NT2/D1 (cell line): Measurements from ENCODE around the gene ZBTB44.

ENCODE experiments used
- DNase-seq: peaks from one replicate; pipeline ENCODE4 v3.0.0-alpha.2; 2011; ENCODE audit warnings: low read depth, low spot score
- H3K27me3 ChIP-seq: 2 replicates; pipeline ENCODE4 v1.6.0; 2011; ENCODE audit warnings: mild to moderate bottlenecking; ENCODE audit not compliant: insufficient read length, insufficient read depth
- H3K36me3 ChIP-seq: 2 replicates; pipeline ENCODE4 v1.6.1; 2011; ENCODE audit warnings: mild to moderate bottlenecking, low read length, mixed read lengths; ENCODE audit not compliant: insufficient read depth, insufficient read length
- H3K4me1 ChIP-seq: 2 replicates; pipeline ENCODE4 v1.5.1; 2011; ENCODE audit not compliant: insufficient read depth, insufficient read length
- H3K4me3 ChIP-seq: 2 replicates; pipeline ENCODE4 v1.5.1; 2011; ENCODE audit warnings: low read depth; ENCODE audit not compliant: insufficient read length
- H3K9ac ChIP-seq: 2 replicates; pipeline ENCODE4 v1.6.0; 2011; ENCODE audit warnings: low read depth; ENCODE audit not compliant: insufficient read length
- H3K9me3 ChIP-seq: 2 replicates; pipeline ENCODE4 v1.5.1; 2011; ENCODE audit warnings: mild to moderate bottlenecking, low read length; ENCODE audit not compliant: insufficient read depth
- SUZ12 ChIP-seq: IDR thresholded peaks from 2 replicates; pipeline ENCODE4 v1.6.1; 2011; ENCODE audit not compliant: insufficient read length, insufficient read depth; ENCODE audit errors: extremely low read depth
- YY1 ChIP-seq: IDR thresholded peaks from 2 replicates; pipeline ENCODE4 v1.6.1; 2011; ENCODE audit not compliant: insufficient read length, insufficient read depth
- ZNF274 ChIP-seq: IDR thresholded peaks from 2 replicates; pipeline ENCODE4 v1.6.1; 2011; ENCODE audit warnings: mild to moderate bottlenecking, low read depth, low read length

The ZBTB44 gene

DNA sequence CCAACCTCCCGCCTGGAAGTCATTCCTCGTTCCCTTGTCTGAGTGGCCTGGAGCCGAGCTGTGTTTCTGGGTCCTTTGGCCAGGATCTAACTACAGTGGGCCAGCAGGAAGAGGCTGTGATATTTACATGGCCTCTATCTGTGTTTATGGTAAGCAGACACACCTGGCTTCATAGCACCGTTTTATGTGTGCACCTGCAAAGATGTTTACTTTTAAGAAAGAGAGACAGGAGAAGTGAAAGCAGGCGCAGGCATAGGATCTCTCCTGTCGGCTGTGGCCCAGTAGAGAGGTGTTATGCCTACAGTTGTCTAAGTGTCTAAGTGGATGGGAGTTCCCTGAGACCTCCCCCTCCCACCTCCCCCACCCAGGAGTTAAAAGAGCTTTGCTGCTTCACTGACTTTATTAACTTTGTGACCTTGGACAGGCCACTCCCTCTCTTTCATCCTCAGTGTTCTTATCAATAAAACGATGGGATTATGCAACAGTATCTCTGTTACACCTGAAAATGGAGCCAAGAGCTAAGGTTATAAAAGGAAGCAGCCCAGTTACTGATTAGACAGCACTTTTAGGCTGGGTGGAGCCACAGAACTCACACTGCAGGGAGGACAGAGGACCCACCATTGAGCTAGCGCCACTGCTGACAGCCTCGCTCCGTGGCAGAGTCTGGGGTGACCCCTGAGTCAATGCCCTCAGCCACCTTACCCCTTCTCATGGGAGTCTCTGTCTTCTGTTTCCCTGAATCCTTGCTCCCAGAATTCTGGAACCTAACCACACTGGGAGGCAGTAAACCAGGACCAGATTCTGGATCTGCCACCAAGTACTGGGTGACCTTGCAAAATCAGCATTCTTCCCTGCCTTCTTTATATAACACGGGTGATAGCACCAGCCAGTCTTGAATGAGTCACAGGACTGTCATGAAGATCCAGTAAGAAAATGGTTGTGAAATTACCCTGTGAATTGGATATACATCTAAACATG, 133.1 kb downstream of the ZBTB44 start:
- Histone ChIP-seq H3K27me3 (no peaks in the 10 kb centered on the region), H3K9me3 (no peaks in the 10 kb centered on the region), H3K4me3 (no peak overlapping the region), H3K36me3 (no peaks in the 10 kb centered on the region), H3K9ac (no peak overlapping the region), H3K4me1 (no peaks in the 10 kb centered on the region)
- TF ChIP-seq SUZ12 (no peak), ZNF274 (no peak), YY1 (no peak)
- DNase-seq: no peak

DNA sequence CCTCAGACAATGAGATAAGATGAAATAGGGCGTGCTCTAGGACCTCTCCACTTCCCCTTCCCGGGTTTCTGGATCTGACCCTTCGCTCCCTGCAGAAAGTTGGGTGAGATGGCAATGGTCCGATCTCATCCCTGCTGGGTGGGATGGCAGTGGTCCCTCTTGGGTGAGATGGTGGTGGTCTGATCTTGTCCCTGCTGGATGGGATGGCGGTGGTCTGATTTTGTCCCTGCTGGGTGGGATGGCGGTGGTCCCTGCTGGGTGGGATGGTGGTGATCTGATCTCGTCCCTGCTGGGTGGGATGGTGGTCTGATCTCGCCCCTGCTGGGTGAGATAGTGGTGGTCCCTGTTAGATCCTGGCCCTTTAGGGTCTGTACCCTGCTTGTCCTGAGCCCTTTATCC, 133.8 kb downstream of the ZBTB44 start:
- no peak overlapping the region for H3K4me3 ChIP-seq
- no peaks in the 10 kb centered on the region for H3K36me3 ChIP-seq
- H3K4me1 ChIP-seq: no peaks in the 10 kb centered on the region
- TF ChIP-seq SUZ12 (no peak), ZNF274 (no peak), YY1 (no peak)
- H3K27me3 ChIP-seq: no peaks in the 10 kb centered on the region
- DNase-seq: no peak
- H3K9me3 ChIP-seq: no peaks in the 10 kb centered on the region
- no peak overlapping the region for H3K9ac ChIP-seq

DNA sequence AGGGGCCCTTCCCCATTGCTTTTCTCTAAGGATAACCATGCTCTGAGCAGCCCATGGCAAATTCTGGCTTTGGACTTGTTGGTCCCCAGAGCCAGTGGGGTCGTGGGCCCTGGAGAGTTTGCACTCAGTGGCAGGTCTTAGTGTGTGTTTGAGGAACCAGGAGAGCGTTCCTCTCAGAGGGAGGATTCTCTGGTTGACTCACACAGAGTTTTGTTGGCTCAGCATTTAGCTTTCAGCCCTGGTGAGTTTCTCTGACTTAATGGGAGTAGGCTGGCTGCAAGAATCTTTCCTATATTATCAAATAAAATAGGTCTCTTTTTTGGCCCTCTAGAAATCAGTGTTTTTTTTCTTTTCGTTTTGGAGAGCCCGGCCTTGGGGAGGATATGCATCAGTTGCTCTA, 134.2 kb downstream of the ZBTB44 start:
- TF ChIP-seq ZNF274: no peak
- TF ChIP-seq YY1: no peak
- TF ChIP-seq SUZ12: no peak
- Histone ChIP-seq H3K9ac (no peak overlapping the region), H3K4me1 (no peaks in the 10 kb centered on the region), H3K27me3 (no peaks in the 10 kb centered on the region), H3K4me3 (no peak overlapping the region), H3K36me3 (no peaks in the 10 kb centered on the region), H3K9me3 (no peaks in the 10 kb centered on the region)
- no peak for DNase-seq

DNA sequence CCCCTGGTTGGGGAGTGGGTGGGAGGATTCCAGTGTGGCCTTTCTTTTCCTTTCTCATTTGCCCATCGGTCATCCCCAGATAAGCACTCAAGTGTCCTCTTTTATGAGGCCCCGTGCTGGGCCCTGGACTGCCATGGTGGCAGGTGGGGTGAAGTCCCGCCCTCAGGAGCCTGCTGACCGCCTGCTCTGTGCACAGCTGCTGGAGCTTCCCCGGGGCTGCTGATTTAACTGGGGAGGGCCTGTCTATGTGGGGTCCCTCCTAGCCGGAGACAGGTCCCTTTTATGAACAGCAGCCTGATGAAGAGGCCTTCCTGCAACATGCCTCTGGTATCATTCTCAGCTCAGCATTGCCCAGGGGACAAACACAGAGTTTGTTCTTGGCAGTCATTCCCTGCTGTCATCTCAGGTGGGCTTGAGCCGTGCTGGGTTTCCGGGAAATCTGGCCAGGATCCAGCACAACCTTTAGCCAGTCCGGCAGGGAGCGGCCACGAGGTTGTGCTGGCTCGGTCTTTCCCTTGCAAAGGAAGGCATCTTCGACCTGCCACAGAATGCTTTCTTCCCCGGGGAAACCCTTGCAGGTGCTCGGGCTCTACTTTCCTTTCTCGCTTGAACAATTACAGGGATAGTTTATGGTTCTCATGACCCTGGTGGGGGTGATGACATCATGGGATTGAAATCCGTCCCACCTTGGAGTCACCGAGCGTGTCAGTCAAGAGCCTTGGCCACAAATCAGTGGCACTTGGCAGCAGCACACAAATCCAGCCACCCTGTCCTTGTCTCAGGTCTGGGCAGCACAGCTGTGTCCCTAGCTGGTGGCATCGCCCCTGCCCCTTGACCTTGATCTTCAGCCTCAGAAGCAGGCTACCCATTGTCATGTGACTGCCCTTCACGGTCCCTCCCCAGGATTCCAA, 135.1 kb downstream of the ZBTB44 start:
- DNase-seq: no peak
- no peak overlapping the region for H3K4me3 ChIP-seq
- no peaks in the 10 kb centered on the region for H3K36me3 ChIP-seq
- H3K9me3 ChIP-seq: no peaks in the 10 kb centered on the region
- TF ChIP-seq SUZ12 (no peak), YY1 (no peak), ZNF274 (no peak)
- H3K27me3 ChIP-seq: no peaks in the 10 kb centered on the region
- H3K4me1 ChIP-seq: no peaks in the 10 kb centered on the region
- no peak overlapping the region for H3K9ac ChIP-seq

DNA sequence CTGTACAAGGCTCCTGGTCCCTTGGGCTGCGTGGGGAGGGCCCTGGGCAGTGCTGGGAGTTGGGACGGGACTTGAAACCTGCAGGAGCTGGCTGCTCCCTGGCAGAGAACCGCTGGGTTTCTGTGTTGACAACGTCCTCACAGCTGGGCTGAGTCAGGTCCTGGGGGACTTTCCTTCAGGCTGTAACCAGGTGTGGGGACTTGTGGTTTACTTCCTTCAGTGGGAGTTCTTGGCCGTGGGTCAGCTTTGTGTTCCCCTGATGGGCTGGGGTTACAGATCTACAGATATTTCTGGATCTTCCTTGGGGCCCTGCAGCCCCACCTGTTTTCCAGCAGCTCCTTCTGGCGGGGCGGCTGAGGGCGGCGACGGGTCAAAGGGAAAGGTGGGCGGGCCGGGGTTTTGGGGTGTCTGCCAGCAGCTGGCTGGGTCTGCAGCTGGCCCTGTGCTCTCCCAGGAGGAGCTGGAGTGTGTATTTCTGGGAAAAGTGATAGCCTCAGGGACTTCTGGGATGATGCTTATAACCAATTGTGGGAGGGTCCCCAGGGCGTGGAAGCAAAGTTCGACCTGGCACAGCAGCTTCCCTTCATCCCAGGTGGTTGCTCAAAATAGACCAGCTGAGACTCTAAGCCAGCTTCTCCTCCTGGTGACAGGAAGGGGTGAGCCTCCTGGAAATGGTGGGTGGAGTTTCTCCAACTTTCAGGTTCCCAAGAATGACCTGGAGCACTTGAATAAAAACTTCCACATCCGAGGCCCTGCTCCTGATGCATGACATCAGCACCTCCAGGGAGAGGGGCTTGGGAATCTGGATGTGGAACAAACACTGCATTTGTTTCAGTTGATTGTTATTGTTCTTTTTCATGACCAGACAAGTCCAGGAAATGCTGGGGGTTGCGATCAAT, 136.0 kb downstream of the ZBTB44 start:
- H3K4me3 ChIP-seq: no peak overlapping the region
- H3K9me3 ChIP-seq: no peaks in the 10 kb centered on the region
- TF ChIP-seq SUZ12 (no peak), YY1 (no peak), ZNF274 (no peak)
- H3K9ac ChIP-seq: no peak overlapping the region
- DNase-seq: no peak
- no peaks in the 10 kb centered on the region for H3K4me1 ChIP-seq
- no peaks in the 10 kb centered on the region for H3K36me3 ChIP-seq
- H3K27me3 ChIP-seq: no peaks in the 10 kb centered on the region

DNA sequence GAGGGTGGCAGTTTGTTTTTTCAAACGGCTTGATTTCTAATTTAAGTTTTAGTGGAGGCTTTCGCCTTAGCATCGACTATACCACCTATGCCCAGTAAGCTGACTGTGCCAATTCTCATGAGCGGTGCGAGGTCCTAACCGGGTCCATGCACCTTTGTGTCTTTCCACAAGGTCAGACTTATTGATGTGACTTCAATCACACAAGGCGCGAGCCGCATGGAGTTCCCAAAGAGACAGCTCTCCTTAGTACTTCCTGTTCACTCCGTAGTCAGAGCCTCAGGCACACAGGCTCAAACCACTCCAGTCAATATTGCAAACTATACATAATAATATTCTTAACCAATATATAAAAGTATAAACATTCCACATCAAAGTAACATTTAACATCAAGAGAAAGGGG, 136.9 kb downstream of the ZBTB44 start:
- no peaks in the 10 kb centered on the region for H3K27me3 ChIP-seq
- H3K4me1 ChIP-seq: no peaks in the 10 kb centered on the region
- DNase-seq: no peak
- no peaks in the 10 kb centered on the region for H3K36me3 ChIP-seq
- no peak overlapping the region for H3K4me3 ChIP-seq
- H3K9ac ChIP-seq: no peak overlapping the region
- H3K9me3 ChIP-seq: no peaks in the 10 kb centered on the region
- TF ChIP-seq SUZ12 (no peak), YY1 (no peak), ZNF274 (no peak)
